ENCODE data around the gene RANBP2. TPM values are rescaled to one million over a fixed set of nuclear protein-coding genes. Genes with fewer than 3 reads are reported as not detected.

Gene RANBP2
- polyA plus RNA-seq, 1 donor from 2014 or later, result 38.8 TPM

DNA sequence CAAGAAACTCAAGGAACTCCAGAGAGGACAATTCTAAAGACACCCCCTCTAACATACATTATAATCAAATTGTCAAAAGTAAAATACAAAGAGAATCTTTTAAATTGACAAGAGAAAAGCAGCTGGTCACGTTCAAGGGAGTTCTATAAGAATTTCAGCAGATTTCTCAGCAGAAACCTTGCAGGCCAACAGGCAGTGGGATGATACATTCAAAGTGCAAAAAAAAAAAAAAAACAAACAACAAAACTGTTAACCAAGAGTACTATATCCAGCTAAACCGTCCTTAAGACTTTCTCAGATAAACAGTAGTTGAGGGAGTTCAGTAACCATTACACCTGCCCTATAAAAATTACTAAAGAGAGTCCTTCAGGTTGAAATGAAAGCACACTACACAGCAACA, 101.2 kb downstream of the RANBP2 start:
- H3K36me3 ChIP-seq (ENCODE audit: insufficient read depth, low read length), result peaks cover 17% of the 10 kb centered on the region
- no peaks in the 10 kb centered on the region for H4K20me1 ChIP-seq (ENCODE audit: insufficient read depth)
- no peaks in the 10 kb centered on the region for H3K9me2 ChIP-seq (ENCODE audit: insufficient read depth, low read length)
- H3K27me3 ChIP-seq (ENCODE audit: insufficient read depth, low read depth, low read length), result no peaks in the 10 kb centered on the region
- H3K9me3 ChIP-seq (ENCODE audit: low read length), result no peaks in the 10 kb centered on the region
- H3K9ac ChIP-seq (ENCODE audit: low read length), result no peak overlapping the region
- TF ChIP-seq, protein P1, sequence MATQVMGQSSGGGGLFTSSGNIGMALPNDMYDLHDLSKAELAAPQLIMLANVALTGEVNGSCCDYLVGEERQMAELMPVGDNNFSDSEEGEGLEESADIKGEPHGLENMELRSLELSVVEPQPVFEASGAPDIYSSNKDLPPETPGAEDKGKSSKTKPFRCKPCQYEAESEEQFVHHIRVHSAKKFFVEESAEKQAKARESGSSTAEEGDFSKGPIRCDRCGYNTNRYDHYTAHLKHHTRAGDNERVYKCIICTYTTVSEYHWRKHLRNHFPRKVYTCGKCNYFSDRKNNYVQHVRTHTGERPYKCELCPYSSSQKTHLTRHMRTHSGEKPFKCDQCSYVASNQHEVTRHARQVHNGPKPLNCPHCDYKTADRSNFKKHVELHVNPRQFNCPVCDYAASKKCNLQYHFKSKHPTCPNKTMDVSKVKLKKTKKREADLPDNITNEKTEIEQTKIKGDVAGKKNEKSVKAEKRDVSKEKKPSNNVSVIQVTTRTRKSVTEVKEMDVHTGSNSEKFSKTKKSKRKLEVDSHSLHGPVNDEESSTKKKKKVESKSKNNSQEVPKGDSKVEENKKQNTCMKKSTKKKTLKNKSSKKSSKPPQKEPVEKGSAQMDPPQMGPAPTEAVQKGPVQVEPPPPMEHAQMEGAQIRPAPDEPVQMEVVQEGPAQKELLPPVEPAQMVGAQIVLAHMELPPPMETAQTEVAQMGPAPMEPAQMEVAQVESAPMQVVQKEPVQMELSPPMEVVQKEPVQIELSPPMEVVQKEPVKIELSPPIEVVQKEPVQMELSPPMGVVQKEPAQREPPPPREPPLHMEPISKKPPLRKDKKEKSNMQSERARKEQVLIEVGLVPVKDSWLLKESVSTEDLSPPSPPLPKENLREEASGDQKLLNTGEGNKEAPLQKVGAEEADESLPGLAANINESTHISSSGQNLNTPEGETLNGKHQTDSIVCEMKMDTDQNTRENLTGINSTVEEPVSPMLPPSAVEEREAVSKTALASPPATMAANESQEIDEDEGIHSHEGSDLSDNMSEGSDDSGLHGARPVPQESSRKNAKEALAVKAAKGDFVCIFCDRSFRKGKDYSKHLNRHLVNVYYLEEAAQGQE (IDR thresholded peaks at IDR 0.05; ENCODE audit: borderline replicate concordance), result no peak
- no peak for TF ChIP-seq SMC3 (conservative IDR thresholded peaks at IDR 0.05; ENCODE audit: poor library complexity)
- TF ChIP-seq RAD21 (conservative IDR thresholded peaks at IDR 0.05), result no peak
- TF ChIP-seq MXI1 (conservative IDR thresholded peaks at IDR 0.05; ENCODE audit: poor library complexity, severe bottlenecking), result no peak
- no peak for TF ChIP-seq EP300 (conservative IDR thresholded peaks at IDR 0.05; ENCODE audit: poor library complexity, severe bottlenecking)
- no peak for TF ChIP-seq EZH2 (IDR thresholded peaks at IDR 0.05; ENCODE audit: borderline replicate concordance, insufficient read depth, low read length, poor library complexity, severe bottlenecking)
- TF ChIP-seq, protein P2, sequence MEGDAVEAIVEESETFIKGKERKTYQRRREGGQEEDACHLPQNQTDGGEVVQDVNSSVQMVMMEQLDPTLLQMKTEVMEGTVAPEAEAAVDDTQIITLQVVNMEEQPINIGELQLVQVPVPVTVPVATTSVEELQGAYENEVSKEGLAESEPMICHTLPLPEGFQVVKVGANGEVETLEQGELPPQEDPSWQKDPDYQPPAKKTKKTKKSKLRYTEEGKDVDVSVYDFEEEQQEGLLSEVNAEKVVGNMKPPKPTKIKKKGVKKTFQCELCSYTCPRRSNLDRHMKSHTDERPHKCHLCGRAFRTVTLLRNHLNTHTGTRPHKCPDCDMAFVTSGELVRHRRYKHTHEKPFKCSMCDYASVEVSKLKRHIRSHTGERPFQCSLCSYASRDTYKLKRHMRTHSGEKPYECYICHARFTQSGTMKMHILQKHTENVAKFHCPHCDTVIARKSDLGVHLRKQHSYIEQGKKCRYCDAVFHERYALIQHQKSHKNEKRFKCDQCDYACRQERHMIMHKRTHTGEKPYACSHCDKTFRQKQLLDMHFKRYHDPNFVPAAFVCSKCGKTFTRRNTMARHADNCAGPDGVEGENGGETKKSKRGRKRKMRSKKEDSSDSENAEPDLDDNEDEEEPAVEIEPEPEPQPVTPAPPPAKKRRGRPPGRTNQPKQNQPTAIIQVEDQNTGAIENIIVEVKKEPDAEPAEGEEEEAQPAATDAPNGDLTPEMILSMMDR (IDR thresholded peaks at IDR 0.05; ENCODE audit: poor library complexity, severe bottlenecking), result no peak
- TF ChIP-seq TAF1 (IDR thresholded peaks at IDR 0.05; ENCODE audit: low read depth), result no peak
- TF ChIP-seq POLR2AphosphoS5 (IDR thresholded peaks at IDR 0.05), result no peak
- H3K79me2 ChIP-seq (replicated peaks; ENCODE audit: insufficient read depth, low read length), result no peaks in the 10 kb centered on the region
- H3K4me2 ChIP-seq (ENCODE audit: low read length), result no peak overlapping the region
- H2AFZ ChIP-seq (ENCODE audit: low read depth, low read length), result no peak overlapping the region
- H3K27ac ChIP-seq (ENCODE audit: low read length), result no peak overlapping the region
- no peak overlapping the region for H3K4me3 ChIP-seq (ENCODE audit: low read length)
- no peaks in the 10 kb centered on the region for H3F3A ChIP-seq (ENCODE audit: insufficient read depth, low read length, poor library complexity, severe bottlenecking)

DNA sequence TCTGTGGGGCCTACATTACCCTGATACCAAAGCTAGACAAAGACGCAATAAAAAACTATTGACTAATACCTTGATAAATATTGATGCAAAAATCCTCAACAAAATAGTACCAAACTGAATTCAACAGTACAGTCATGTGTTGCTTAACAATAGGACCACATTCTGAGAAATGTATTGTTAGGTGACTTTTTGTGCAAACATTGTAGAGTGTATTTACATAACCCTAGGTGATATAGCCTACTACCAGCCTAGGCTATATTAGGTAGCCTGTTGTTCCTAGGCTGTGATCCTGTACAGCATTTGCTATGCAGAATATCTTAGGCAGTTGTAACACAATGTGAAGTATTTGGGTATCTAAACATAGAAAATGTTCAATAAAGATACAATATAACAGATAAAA, 104.0 kb downstream of the RANBP2 start:
- Histone ChIP-seq H3K27ac (ENCODE audit: low read length) (no peak overlapping the region), H4K20me1 (ENCODE audit: insufficient read depth) (no peaks in the 10 kb centered on the region), H3K4me3 (ENCODE audit: low read length) (no peak overlapping the region), H3F3A (ENCODE audit: insufficient read depth, low read length, poor library complexity, severe bottlenecking) (no peaks in the 10 kb centered on the region), H3K4me2 (ENCODE audit: low read length) (no peak overlapping the region), H3K9me2 (ENCODE audit: insufficient read depth, low read length) (no peaks in the 10 kb centered on the region), H3K9me3 (ENCODE audit: low read length) (no peaks in the 10 kb centered on the region), H3K79me2 (replicated peaks; ENCODE audit: insufficient read depth, low read length) (no peaks in the 10 kb centered on the region), H3K9ac (ENCODE audit: low read length) (no peak overlapping the region), H3K27me3 (ENCODE audit: insufficient read depth, low read depth, low read length) (no peaks in the 10 kb centered on the region), H3K36me3 (ENCODE audit: insufficient read depth, low read length) (peaks cover 9% of the 10 kb centered on the region), H2AFZ (ENCODE audit: low read depth, low read length) (no peak overlapping the region)
- TF ChIP-seq EP300 (conservative IDR thresholded peaks at IDR 0.05; ENCODE audit: poor library complexity, severe bottlenecking) (no peak), RAD21 (conservative IDR thresholded peaks at IDR 0.05) (no peak), MXI1 (conservative IDR thresholded peaks at IDR 0.05; ENCODE audit: poor library complexity, severe bottlenecking) (no peak), POLR2AphosphoS5 (IDR thresholded peaks at IDR 0.05) (no peak), EZH2 (IDR thresholded peaks at IDR 0.05; ENCODE audit: borderline replicate concordance, insufficient read depth, low read length, poor library complexity, severe bottlenecking) (no peak), SMC3 (conservative IDR thresholded peaks at IDR 0.05; ENCODE audit: poor library complexity) (no peak), TAF1 (IDR thresholded peaks at IDR 0.05; ENCODE audit: low read depth) (no peak)
- TF ChIP-seq, protein P2 (IDR thresholded peaks at IDR 0.05; ENCODE audit: poor library complexity, severe bottlenecking), result no peak
- TF ChIP-seq, protein P1 (IDR thresholded peaks at IDR 0.05; ENCODE audit: borderline replicate concordance), result no peak
